ENCODE results near the gene NELFB.
A peak's percentile ranks its signal among the peaks of the same experiment; 100 is the strongest.

Gene NELFB

GRCh38 chr9:137281345-137282116 lies 26.4 kb downstream of the NELFB start:
- no peak for DNase-seq (ENCODE audit: low read depth in 2 of 2)

GRCh38 chr9:137286975-137287383 lies 31.9 kb downstream of the NELFB start:
- no peak for DNase-seq (ENCODE audit: low read depth in 2 of 2)

- DNase-seq (ENCODE audit: low read depth in 2 of 2), result no peak
Observed at GRCh38 chr9:137293094-137293481, 38.0 kb downstream of the NELFB start.

GRCh38 chr9:137293482-137294090 lies 38.5 kb downstream of the NELFB start:
- DNase-seq (ENCODE audit: low read depth in 2 of 2), result no peak

GRCh38 chr9:137294091-137294680 lies 39.1 kb downstream of the NELFB start:
- no peak for DNase-seq (ENCODE audit: low read depth in 2 of 2)

- DNase-seq (ENCODE audit: low read depth in 2 of 2), result no peak
Observed at GRCh38 chr9:137294681-137295237, 39.6 kb downstream of the NELFB start.

GRCh38 chr9:137295238-137295811 lies 40.2 kb downstream of the NELFB start:
- DNase-seq (ENCODE audit: low read depth in 2 of 2), result no peak

GRCh38 chr9:137295849-137296669 lies 40.9 kb downstream of the NELFB start:
- no peak for DNase-seq (ENCODE audit: low read depth in 2 of 2)

GRCh38 chr9:137296670-137297664 lies 41.8 kb downstream of the NELFB start:
- no peak for DNase-seq (ENCODE audit: low read depth in 2 of 2)

- DNase-seq (ENCODE audit: low read depth in 2 of 2), result no peak
Observed at GRCh38 chr9:137297966-137298365, 42.8 kb downstream of the NELFB start.

GRCh38 chr9:137298401-137299202 lies 43.5 kb downstream of the NELFB start:
- no peak for DNase-seq (ENCODE audit: low read depth in 2 of 2)

GRCh38 chr9:137299203-137299565 lies 44.1 kb downstream of the NELFB start:
- DNase-seq (ENCODE audit: low read depth in 2 of 2), result no peak

- DNase-seq (ENCODE audit: low read depth in 2 of 2), result no peak
Observed at GRCh38 chr9:137299938-137300337, 44.8 kb downstream of the NELFB start.

- no peak for DNase-seq (ENCODE audit: low read depth in 2 of 2)
Observed at GRCh38 chr9:137300567-137301080, 45.5 kb downstream of the NELFB start.

- DNase-seq (ENCODE audit: low read depth in 2 of 2), result no peak
Observed at GRCh38 chr9:137301081-137301947, 46.2 kb downstream of the NELFB start.

- DNase-seq (ENCODE audit: low read depth in 2 of 2), result peak; percentile 81 to 84
Observed at GRCh38 chr9:137302118-137302448, 47.0 kb downstream of the NELFB start, which contains the start of gene NRARP. TSS of gene NRARP (minus strand) at chr9:137302271. CDS start at chr9:137301928, 343 bp downstream.

- no peak for DNase-seq (ENCODE audit: low read depth in 2 of 2)
Observed at GRCh38 chr9:137302449-137303150, 47.5 kb downstream of the NELFB start.

Measured in stimulated activated CD8-positive, alpha-beta memory T cell treated with anti-CD3 and anti-CD28 coated beads, Interleukin-2, amount 100 ng/mL, for 1 hour (primary cell).